KMS-11 (cell line): ENCODE measurements around the gene EVI2A.

Experiments
- H2AFZ ChIP-seq: fragments of 200-600 bp; sonication (generic); 2 replicates; pipeline ENCODE4 v1.6.1; 2016; ENCODE audit warnings: antibody characterized with exemption, mixed run types, low read depth
- H3K27ac ChIP-seq: fragments of 200-600 bp; sonication (generic); 2 replicates; pipeline ENCODE4 v1.6.1; 2016; ENCODE audit warnings: mild to moderate bottlenecking, mixed run types
- H3K27me3 ChIP-seq: fragments of 200-600 bp; sonication (generic); 2 replicates; pipeline ENCODE4 v1.6.1; 2017; ENCODE audit warnings: mild to moderate bottlenecking, low read depth, mixed run types, moderate library complexity; ENCODE audit not compliant: insufficient read depth
- H3K36me3 ChIP-seq: fragments of 200-600 bp; sonication (generic); 2 replicates; pipeline ENCODE4 v1.6.1; 2017; ENCODE audit warnings: mild to moderate bottlenecking, mixed run types; ENCODE audit not compliant: insufficient read depth
- H3K4me1 ChIP-seq: fragments of 200-600 bp; sonication (generic); 2 replicates; pipeline ENCODE4 v1.6.1; 2016; ENCODE audit warnings: mild to moderate bottlenecking, low read depth, mixed run types; ENCODE audit not compliant: poor library complexity, severe bottlenecking
- H3K4me2 ChIP-seq: fragments of 200-600 bp; sonication (generic); 2 replicates; pipeline ENCODE4 v1.7.0; 2016; ENCODE audit warnings: mild to moderate bottlenecking, mixed run types
- H3K4me3 ChIP-seq: fragments of 200-600 bp; sonication (generic); IDR thresholded peaks from 2 replicates; pipeline ENCODE4 v1.6.1; 2017; ENCODE audit warnings: low read depth, low read length, mixed read lengths; ENCODE audit not compliant: insufficient read depth
- H3K79me2 ChIP-seq: fragments of 200-600 bp; sonication (generic); 2 replicates; pipeline ENCODE4 v1.6.1; 2016; ENCODE audit warnings: low read depth, mixed run types; ENCODE audit not compliant: insufficient read depth
- H3K9ac ChIP-seq: fragments of 200-600 bp; sonication (generic); 2 replicates; pipeline ENCODE4 v1.6.1; 2016; ENCODE audit warnings: mild to moderate bottlenecking, mixed run types
- H4K20me1 ChIP-seq: fragments of 200-600 bp; sonication (generic); 2 replicates; pipeline ENCODE4 v1.6.1; 2016; ENCODE audit warnings: mild to moderate bottlenecking, mixed run types; ENCODE audit not compliant: insufficient read depth
- CTCF ChIP-seq: fragments of 200-600 bp; sonication (generic); conservative IDR thresholded peaks from 2 replicates; pipeline ENCODE4 v1.6.1; 2017; ENCODE audit warnings: low read depth, mild to moderate bottlenecking, antibody characterized with exemption, low read length, moderate library complexity, mixed read lengths

The EVI2A gene

DNA sequence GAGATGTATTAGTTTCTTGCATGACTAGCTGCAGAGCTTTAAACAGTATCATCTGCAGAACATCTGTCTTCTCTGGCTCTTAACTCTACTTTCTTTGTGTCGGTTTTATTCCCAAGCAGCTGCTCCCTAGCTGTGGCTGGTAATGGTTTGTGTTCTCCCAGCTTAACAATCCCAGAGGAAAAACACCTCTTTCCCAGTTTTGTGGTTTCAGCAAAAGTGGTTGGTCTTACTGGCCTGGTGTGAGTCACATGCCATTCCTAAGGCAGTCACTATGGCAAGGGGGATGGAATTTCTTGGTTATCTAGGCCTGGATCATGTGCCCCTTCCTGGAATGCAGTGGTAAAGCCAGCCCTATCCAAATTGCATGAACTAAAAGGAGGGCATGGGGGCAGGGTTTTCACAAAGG is 51.8 kb downstream of the EVI2A start:
- Histone ChIP-seq H3K4me2 (no peak overlapping the region), H3K36me3 (no peaks in the 10 kb centered on the region)

DNA sequence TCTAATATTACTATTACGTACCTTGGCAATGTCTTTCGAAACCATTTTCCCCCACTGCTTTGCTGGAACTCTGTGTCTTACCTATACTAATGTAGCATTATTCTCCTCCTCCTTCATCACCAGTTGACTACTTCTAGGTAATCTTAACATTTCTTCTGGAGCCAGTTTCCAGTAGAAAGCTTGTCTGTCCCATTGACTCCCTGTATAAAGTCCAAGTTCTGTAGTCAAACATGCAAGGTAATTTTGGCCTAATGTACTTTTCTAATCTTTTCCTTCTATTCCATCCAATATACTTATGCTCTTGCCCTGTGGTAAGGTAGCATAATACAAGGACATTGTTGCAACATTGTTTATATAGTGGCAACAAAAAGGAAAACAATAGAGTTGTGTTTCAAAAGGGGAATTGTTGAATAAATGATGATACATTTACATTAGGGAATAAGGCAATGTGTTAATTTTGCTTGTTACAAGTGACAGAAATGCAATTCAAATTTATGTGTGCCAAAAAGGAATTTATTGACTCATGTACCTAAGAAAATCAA is 52.3 kb downstream of the EVI2A start:
- H2AFZ ChIP-seq, result no peak overlapping the region
- no peaks in the 10 kb centered on the region for H4K20me1 ChIP-seq
- TF ChIP-seq CTCF, result no peak
- H3K9ac ChIP-seq, result no peak overlapping the region
- H3K27ac ChIP-seq, result no peak overlapping the region
- no peaks in the 10 kb centered on the region for H3K4me1 ChIP-seq
- H3K27me3 ChIP-seq, result no peaks in the 10 kb centered on the region
- H3K36me3 ChIP-seq, result no peaks in the 10 kb centered on the region
- no peaks in the 10 kb centered on the region for H3K79me2 ChIP-seq
- H3K4me2 ChIP-seq, result no peak overlapping the region
- H3K4me3 ChIP-seq, result no peak overlapping the region

More for the DNA sequence above, 51.8 kb downstream of the EVI2A start:
- Histone ChIP-seq H3K9ac (no peak overlapping the region), H3K79me2 (no peaks in the 10 kb centered on the region), H4K20me1 (no peaks in the 10 kb centered on the region), H3K4me1 (no peaks in the 10 kb centered on the region), H2AFZ (no peak overlapping the region), H3K4me3 (no peak overlapping the region), H3K27me3 (no peaks in the 10 kb centered on the region), H3K27ac (no peak overlapping the region)
- TF ChIP-seq CTCF, result no peak
